Activated CD4-positive, CD25-positive, alpha-beta regulatory T cell treated with anti-CD3 and anti-CD28 coated beads, Interleukin-2, amount 50 U/mL, for 72 hours (primary cell): ENCODE data around the gene SLC39A3.
A peak's percentile ranks its signal among the peaks of the same experiment; 100 is the strongest.
"Not testable (repeated sequence)": the region's sequence is repeated elsewhere in the genome, so short reads cannot be mapped to it uniquely, and the experiment has no call there.

Experiments used
- DNase-seq: peaks from one replicate; pipeline ENCODE4 v3.0.0; 2021

SLC39A3 gene

GRCh38 chr19:2721570-2722540 lies 18.0 kb downstream of the SLC39A3 start:
- no peak for DNase-seq

- no peak for DNase-seq
Observed at GRCh38 chr19:2720777-2721569, 18.8 kb downstream of the SLC39A3 start, which contains the start of gene DIRAS1. DIRAS1 (minus strand) TSS chr19:2721372; CDS start chr19:2717806, 3,566 bp downstream.

GRCh38 chr19:2719920-2720776 lies 19.7 kb downstream of the SLC39A3 start:
- DNase-seq, result no peak

GRCh38 chr19:2719232-2719735 lies 20.5 kb downstream of the SLC39A3 start:
- DNase-seq, result no peak

DNA sequence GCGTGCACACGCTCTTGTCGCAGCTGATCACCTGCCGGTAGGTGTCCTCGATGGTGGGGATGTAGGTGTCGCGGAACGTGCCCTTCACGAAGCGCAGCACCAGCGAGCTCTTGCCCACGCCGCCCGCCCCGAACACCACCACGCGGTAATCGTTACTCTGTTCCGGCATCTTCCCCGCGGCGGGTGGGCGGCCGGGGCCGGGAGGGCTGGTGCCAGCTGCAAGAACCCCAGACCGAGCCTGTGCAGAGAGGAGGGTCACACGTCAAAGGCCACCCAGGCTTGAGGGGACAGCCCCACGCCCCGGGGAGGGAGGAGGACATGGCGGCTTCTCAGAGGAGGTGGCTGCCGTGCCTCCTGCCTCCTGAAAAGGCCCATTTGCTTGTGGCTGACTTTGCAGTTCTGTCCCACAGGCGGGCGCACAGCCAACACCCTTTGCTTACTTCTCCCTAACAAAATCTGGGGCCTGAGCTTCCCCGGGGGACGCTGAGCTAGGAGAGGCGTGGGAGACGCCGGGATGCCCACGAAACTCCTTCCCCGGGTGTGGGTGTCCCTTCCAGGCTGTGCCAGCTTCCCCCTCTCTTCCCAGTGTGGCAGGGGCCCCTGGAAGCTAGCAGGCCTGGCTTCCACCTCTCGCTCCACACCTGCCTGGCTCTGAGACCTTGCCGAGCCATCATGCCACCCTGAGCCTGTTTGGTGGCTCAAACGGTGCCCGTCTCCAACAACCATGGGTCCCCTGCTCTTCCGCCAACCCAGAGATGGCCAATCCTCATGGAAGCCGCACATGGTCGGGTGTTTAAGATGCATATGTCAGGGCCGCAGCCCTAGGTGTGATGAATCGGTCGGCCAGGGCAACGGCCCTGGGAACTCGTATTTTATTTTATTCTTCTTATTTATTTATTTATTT lies 21.9 kb downstream of the SLC39A3 start:
- no peak for DNase-seq

DNA sequence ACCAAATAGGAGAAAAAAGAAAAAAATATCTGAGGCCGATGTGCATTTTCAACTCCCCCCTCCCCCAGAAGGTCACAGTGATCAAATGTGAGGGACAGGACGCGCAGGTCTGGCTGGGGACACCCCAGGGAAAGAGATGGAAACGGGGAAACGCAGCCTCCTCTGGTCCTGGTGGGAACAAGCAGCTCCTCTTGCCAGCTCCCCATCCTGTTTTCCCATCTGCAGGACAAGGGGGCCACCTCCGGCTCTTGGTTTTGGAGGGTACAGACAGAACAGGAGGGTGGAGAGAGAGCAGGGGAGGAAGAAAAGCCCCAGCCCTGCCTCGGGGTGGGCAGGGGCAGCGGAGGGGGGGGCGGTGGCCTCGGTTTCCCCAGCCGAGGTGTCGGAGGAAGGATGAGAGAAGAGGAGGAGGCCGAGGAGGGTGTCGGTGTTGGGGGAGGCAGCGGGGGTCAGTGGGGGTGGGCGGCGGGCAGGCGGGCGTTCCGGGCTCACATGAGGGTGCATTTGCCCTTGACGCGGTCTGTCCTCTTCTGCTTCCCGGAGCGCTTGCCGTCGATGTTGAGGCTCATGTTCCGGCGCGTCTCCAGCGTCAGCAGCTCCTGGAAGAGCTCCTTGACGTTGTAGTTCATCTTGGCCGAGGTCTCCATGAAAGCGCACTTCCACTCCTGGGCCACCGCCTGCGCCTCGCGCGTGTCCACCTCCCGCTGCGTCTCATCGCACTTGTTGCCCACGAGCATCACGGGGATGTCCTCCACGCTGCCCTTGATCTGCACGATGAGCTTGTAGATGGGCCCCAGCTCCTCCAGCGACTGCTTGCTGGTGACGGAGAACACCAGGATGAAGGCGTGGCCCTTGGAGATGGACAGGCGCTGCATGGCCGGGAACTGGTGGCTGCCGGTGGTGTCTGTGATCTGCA lies 22.8 kb downstream of the SLC39A3 start:
- DNase-seq, result no peak

GRCh38 chr19:2716275-2716650 lies 23.6 kb downstream of the SLC39A3 start:
- no peak for DNase-seq

DNA sequence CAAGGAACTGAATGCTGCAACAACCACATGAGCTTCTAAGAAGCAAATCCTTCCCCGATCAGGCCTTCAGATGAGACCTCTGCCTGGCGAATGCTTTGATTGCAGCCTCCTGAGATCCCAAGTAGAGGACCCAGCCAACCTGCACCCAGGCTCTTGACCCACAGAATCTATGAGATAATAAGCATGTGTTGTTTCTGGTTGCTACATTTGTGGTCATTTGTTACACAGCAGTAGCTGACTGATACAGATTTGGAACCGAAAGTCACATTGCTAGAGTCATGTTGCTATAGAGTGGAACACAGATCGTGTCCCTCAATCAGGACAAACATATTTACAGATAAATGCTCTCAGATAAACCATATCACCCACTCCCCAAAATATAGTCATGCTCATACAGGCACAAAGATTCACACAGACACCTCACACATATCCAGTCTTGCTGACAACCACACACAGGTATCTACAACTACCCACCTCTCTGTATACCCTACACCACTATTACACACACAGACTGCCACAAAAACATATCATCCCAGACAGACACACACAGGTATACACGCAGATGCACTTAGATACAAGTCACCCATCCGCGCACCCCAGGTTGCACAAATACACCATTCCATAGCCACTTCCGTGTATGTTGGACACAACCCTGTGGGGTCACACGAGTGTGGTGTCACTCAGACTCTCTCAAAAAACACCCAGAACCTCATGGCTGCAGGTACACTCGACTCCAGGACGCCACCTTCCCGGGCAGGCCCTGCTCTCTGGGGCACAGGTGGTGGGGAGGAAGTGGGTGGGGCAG lies 24.1 kb downstream of the SLC39A3 start:
- no peak for DNase-seq

DNA sequence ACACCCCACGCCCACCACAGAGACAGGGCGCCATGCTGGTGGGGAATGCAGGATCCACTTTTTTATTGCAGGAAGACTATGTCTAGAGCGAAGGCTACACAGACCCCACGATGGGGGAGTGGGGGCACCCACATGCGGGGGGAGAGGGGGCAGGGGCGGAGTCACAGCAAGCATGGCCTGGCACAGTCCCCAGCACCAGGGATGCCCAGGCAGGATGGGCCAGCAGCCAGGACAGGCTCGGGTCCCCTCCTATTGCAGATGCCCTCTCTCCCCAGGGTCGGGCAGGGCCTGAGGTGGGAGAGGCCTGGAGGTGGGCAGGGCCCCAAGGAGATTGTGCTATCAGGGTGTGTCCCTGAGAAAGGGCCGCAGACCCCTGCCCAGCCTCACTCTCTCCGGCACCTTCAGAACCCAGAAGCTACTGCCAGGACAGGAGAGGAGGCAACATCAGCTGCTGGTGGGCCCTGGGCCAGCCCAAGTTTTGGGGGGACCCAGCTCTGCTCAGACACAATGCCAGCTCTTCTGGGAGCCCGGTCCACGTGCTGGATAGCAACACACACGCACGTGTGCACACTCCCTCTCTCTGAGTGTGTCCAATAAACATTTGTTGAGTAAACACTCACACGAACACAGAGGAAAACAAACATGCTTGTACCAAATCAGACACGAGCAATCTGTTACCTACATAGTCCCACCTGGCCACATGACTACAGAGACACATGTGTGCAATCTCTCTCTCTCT lies 25.1 kb downstream of the SLC39A3 start:
- no peak for DNase-seq

DNA sequence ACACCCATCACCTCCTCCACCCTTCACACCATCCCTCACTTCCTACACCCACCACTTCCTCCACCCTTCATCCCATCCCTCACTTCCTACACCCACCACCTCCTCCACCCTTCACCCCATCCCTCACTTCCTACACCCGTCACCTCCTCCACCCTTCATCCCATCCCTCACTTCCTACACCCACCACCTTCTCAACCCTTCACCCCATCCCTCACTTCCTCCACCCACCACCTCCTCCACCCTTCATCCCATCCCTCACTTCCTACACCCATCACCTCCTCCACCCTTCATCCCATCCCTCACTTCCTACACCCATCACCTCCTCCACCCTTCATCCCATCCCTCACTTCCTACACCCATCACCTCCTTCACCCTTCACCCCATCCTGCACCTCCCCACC lies 25.7 kb downstream of the SLC39A3 start:
- not testable (repeated sequence) for DNase-seq

DNA sequence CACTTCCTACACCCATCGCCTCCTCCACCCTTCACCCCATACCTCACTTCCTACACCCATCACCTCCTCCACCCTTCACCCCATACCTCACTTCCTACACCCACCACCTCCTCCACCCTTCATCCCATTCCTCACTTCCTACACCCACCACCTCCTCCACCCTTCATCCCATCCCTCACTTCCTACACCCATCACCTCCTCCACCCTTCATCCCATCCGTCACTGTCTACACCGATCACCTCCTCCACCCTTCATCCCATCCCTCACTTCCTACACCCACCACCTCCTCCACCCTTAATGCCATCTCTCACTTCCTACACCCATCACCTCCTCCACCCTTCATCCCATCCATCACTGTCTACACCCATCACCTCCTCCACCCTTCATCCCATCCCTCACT lies 26.6 kb downstream of the SLC39A3 start:
- DNase-seq, result not testable (repeated sequence)

DNA sequence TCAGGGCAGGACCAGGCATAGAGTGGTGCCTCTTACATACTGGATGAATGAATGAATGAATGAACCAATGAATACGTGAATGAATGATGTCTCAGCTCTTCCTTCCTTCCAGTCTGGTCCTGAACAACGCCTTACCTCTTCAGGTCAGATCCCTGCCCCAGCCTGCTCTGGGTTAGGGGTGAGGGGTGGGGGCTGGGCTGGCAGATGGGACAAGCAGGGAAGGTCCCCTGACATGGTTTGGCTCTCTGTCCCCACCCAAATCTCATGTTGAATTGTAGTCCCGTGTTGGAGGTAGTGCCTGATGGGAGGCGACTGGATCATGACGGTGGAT lies 28.0 kb downstream of the SLC39A3 start:
- no peak for DNase-seq

GRCh38 chr19:2711172-2711874 lies 28.5 kb downstream of the SLC39A3 start:
- no peak for DNase-seq

- no peak for DNase-seq
Observed at GRCh38 chr19:2706251-2706650, 33.6 kb downstream of the SLC39A3 start.

DNA sequence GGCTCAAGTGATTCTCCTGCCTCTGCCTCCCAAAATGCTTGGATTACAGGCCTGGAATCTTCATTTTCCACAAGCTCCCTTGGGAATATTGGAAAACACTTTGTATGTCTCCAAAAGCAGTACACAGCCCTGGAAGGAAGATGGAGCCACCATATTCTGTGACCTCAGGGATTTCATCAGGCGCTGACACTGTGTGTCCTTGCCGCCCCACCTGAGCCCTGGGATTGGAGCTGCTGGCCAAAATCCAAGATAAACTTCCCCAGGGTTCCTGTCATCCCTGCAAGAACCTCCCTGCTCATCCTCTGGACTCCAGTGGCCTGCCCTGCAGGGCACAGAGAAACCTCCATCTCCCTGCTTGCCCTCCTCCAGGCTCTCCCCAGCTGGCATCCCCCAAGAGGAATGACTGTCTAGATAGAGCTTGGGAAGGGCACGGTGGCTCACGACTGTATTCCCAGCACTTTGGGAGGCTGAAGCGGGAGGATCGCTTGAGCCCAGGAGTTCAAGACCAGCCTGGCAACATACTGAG lies 36.1 kb downstream of the SLC39A3 start:
- no peak for DNase-seq

GRCh38 chr19:2703077-2703437 lies 36.8 kb downstream of the SLC39A3 start:
- DNase-seq, result no peak

DNA sequence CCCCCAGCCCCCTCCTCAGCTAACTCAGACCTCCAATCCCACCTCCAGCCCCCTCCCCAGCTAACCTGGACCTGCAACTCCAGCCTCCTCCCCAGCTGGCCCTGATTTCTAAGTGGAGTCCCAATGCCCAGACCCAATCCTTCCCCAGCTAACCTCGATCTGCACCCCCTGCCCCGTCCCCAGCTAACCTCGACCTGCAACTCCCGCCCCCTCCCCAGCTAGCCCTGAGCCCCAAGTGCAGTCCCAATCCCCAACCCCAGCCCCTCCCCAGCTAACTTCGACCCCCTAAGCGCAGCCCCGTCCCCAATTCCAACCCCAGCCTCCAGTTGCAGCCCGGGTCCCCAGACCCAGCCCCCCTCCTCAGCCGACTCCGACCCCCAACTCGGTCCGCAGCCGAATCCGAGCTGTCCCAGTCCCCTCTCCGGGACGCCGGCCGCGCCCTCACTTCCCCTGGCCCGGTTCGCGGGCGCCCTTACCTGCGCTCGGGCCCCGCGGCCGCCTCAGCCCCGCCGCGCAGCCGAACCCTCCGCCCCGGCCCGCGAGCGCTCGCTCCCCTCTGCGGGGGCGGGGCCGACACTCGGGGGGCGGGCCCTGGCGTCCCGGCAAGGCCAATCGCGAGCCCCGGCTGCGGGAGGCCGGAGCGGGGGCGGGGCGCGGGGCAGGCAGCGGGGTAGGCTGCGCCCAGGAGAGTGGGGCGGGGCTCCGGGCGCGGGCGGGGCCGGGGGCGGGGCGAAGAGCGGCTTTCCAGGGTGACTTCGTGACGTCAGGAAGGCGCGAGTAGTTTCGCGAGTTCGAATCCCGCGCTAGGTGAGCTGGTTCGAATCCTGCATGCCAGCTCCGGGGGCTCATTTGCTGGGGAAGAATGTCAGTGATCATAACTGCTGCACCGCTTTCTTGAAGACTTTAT lies 37.4 kb downstream of the SLC39A3 start, which contains the start of gene GNG7:
GNG7 (minus strand) TSS at position 525 of the 907 bp plus-strand sequence. CDS start 182,006 bp downstream, outside the sequence.
- DNase-seq, result peak; percentile 91
